Astrocyte of the spinal cord (primary cell): ENCODE results near the gene RPL36AL.
A peak's percentile ranks its signal among the peaks of the same experiment; 100 is the strongest.
"Not testable (repeated sequence)": the region's sequence is repeated elsewhere in the genome, so short reads cannot be mapped to it uniquely, and the experiment has no call there.

ENCODE experiments used
- DNase-seq: peaks from one replicate; pipeline ENCODE4 v3.0.0; 2011; ENCODE audit warnings: low read depth, low spot score
- H3K4me3 ChIP-seq: 2 replicates; pipeline ENCODE4 v1.5.1; 2011; ENCODE audit warnings: low read depth, mild to moderate bottlenecking, low read length, moderate library complexity
- CTCF ChIP-seq: IDR thresholded peaks from 2 replicates; pipeline ENCODE4 v1.5.1; 2012; ENCODE audit warnings: low read depth, mild to moderate bottlenecking, low read length, inconsistent platforms
- in situ Hi-C: cut with HindIII; loops from 2 replicates; pipeline ENCODE4 v1.10.0; 2017; ENCODE audit warnings: low sequenced_read_pairs

The RPL36AL gene

GRCh38 chr14:49620182-49621113, at the start of gene RPL36AL, which contains the start of gene MGAT2:
RPL36AL (minus strand) TSS chr14:49620626; CDS start chr14:49619104, 1,522 bp downstream.
MGAT2 (plus strand) TSS chr14:49620799; CDS start chr14:49621269, 470 bp downstream.
- TF ChIP-seq CTCF = peak; percentile 45
- in situ Hi-C loops = no loop called here
- peak within 1 kb of the TSS; percentile 93 for H3K4me3 ChIP-seq
- peak; percentile 99 for DNase-seq

- in situ Hi-C loops = no loop called here
- DNase-seq = no peak
- no peak for TF ChIP-seq CTCF
- H3K4me3 ChIP-seq = no peak overlapping the region
These were observed 39.4 kb upstream of the RPL36AL start for GRCh38 chr14:49659526-49660455.

- in situ Hi-C loops, DNase-seq, H3K4me3 ChIP-seq: not testable (repeated sequence)
These were observed 37.1 kb upstream of the RPL36AL start for GRCh38 chr14:49657500-49657899.

- in situ Hi-C loops = no loop called here
- no peak for DNase-seq
- H3K4me3 ChIP-seq = no peak overlapping the region
- TF ChIP-seq CTCF = no peak
These were observed 34.1 kb upstream of the RPL36AL start for GRCh38 chr14:49654511-49654910.

- no peak for DNase-seq
- no peak overlapping the region for H3K4me3 ChIP-seq
- no peak for TF ChIP-seq CTCF
- in situ Hi-C loops = no loop called here
These were observed 33.1 kb upstream of the RPL36AL start for GRCh38 chr14:49653508-49653907.

GRCh38 chr14:49642163-49642562, 21.7 kb upstream of the RPL36AL start:
- no peak for TF ChIP-seq CTCF
- H3K4me3 ChIP-seq = no peak overlapping the region
- no peak for DNase-seq
- in situ Hi-C loops = no loop called here
